Measurements from ENCODE around the gene THOC5. TPM values are rescaled to one million over a fixed set of nuclear protein-coding genes. Genes with fewer than 3 reads are reported as not detected.
"Not testable (repeated sequence)": the region's sequence is repeated elsewhere in the genome, so short reads cannot be mapped to it uniquely, and the experiment has no call there.

THOC5 gene
- total RNA-seq, 1 experiment from 2014 or later: 74.6 TPM

DNA sequence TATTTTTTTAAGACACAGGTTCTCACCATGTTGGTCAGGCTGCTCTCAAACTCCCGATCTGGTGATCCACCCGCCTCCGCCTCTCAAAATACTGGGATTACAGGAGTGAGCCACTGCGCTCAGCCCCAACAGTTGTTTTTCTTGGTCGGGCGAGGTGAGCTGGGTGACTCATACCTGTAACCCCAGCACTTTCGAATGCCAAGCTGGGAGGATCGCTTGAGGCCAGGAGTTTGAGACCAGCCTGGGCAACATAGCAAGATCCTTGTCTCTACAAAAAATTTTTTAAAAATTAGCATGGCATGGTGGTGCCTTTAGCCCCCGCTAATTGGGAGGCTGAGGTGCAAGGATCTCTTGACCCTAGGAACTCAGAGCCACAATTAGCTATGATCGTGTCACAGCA, 42.9 kb upstream of the THOC5 start:
- Mint-ChIP-seq H3K4me3 (ENCODE audit: unreplicated experiment) (no peak overlapping the region), H3K36me3 (ENCODE audit: insufficient read depth, unreplicated experiment) (no peaks in the 10 kb centered on the region), H3K27ac (ENCODE audit: unreplicated experiment) (no peak overlapping the region), H3K9me3 (ENCODE audit: unreplicated experiment) (peaks cover 8% of the 10 kb centered on the region), H3K4me1 (ENCODE audit: low read depth, unreplicated experiment) (no peaks in the 10 kb centered on the region), H3K27me3 (ENCODE audit: insufficient read depth, unreplicated experiment) (no peaks in the 10 kb centered on the region)
- no peaks in the 10 kb centered on the region for H3K4me1 ChIP-seq
- no peaks in the 10 kb centered on the region for H3K27me3 ChIP-seq (replicated peaks; ENCODE audit: control insufficient read depth, insufficient read depth, low read length)
- POLR2A ChIA-PET: no interaction called here
- DNase-seq: no peak
- H3K4me3 ChIP-seq (ENCODE audit: low read depth, low read length): no peak overlapping the region
- intact Hi-C loops (cut with micrococcal nuclease; ENCODE audit: unreplicated experiment): no loop called here
- CTCF ChIA-PET: no interaction called here
- H3K9me3 ChIP-seq: no peaks in the 10 kb centered on the region
- TF ChIP-seq, protein P1, sequence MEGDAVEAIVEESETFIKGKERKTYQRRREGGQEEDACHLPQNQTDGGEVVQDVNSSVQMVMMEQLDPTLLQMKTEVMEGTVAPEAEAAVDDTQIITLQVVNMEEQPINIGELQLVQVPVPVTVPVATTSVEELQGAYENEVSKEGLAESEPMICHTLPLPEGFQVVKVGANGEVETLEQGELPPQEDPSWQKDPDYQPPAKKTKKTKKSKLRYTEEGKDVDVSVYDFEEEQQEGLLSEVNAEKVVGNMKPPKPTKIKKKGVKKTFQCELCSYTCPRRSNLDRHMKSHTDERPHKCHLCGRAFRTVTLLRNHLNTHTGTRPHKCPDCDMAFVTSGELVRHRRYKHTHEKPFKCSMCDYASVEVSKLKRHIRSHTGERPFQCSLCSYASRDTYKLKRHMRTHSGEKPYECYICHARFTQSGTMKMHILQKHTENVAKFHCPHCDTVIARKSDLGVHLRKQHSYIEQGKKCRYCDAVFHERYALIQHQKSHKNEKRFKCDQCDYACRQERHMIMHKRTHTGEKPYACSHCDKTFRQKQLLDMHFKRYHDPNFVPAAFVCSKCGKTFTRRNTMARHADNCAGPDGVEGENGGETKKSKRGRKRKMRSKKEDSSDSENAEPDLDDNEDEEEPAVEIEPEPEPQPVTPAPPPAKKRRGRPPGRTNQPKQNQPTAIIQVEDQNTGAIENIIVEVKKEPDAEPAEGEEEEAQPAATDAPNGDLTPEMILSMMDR (IDR thresholded peaks at IDR 0.05; ENCODE audit: insufficient read depth in 1 of 2, low read depth in 1 of 2, low read length in 1 of 2, severe bottlenecking in 1 of 2, unreplicated experiment in 1 of 2): no peak
- no TSS peak for BruUV-seq (replicated peaks)
- no peaks in the 10 kb centered on the region for H3K36me3 ChIP-seq (ENCODE audit: control insufficient read depth, insufficient read depth, low read length)

GRCh38 chr22:29594447-29594846, 40.9 kb upstream of the THOC5 start:
- H3K27me3 ChIP-seq (replicated peaks; ENCODE audit: control insufficient read depth, insufficient read depth, low read length); H3K27ac Mint-ChIP-seq (ENCODE audit: unreplicated experiment); H3K4me1 Mint-ChIP-seq (ENCODE audit: low read depth, unreplicated experiment); H3K4me3 ChIP-seq (ENCODE audit: low read depth, low read length); BruUV-seq (replicated peaks); H3K9me3 Mint-ChIP-seq (ENCODE audit: unreplicated experiment); intact Hi-C loops (cut with micrococcal nuclease; ENCODE audit: unreplicated experiment); POLR2A ChIA-PET; H3K36me3 Mint-ChIP-seq (ENCODE audit: insufficient read depth, unreplicated experiment); H3K27me3 Mint-ChIP-seq (ENCODE audit: insufficient read depth, unreplicated experiment); CTCF ChIA-PET; H3K4me3 Mint-ChIP-seq (ENCODE audit: unreplicated experiment); H3K4me1 ChIP-seq; H3K36me3 ChIP-seq (ENCODE audit: control insufficient read depth, insufficient read depth, low read length); DNase-seq; H3K9me3 ChIP-seq: not testable (repeated sequence)

DNA sequence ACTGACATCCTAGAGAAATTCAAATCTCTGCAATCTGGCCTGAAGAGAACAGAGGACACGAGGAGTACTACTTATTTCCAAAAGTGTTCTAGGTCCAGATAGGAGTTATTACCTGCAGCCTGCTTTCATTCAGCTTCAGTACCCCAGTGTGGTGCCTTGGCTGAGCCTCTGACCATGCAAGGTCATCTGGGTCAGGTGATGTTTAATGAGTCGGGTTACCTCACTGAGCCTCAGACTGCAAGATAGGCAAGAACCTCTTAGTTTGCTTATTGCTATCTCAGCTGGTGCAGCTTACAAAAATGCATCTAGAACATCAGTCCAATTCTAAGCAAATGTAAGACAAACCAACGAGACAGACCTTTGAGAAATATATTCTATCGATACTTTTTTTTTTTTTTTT, 40.4 kb upstream of the THOC5 start:
- Mint-ChIP-seq H3K27me3 (ENCODE audit: insufficient read depth, unreplicated experiment) (no peaks in the 10 kb centered on the region), H3K27ac (ENCODE audit: unreplicated experiment) (no peak overlapping the region), H3K4me3 (ENCODE audit: unreplicated experiment) (no peak overlapping the region), H3K36me3 (ENCODE audit: insufficient read depth, unreplicated experiment) (no peaks in the 10 kb centered on the region), H3K9me3 (ENCODE audit: unreplicated experiment) (peaks cover 8% of the 10 kb centered on the region), H3K4me1 (ENCODE audit: low read depth, unreplicated experiment) (no peaks in the 10 kb centered on the region)
- no TSS peak for BruUV-seq (replicated peaks)
- intact Hi-C loops (cut with micrococcal nuclease; ENCODE audit: unreplicated experiment): no loop called here
- Histone ChIP-seq H3K36me3 (ENCODE audit: control insufficient read depth, insufficient read depth, low read length) (no peaks in the 10 kb centered on the region), H3K27me3 (replicated peaks; ENCODE audit: control insufficient read depth, insufficient read depth, low read length) (no peaks in the 10 kb centered on the region), H3K9me3 (no peaks in the 10 kb centered on the region), H3K4me3 (ENCODE audit: low read depth, low read length) (no peak overlapping the region), H3K4me1 (no peaks in the 10 kb centered on the region)
- ChIA-PET CTCF (interaction anchor here (0.7 kb wide), 1 partner anchor 437 kb away, joined by 3 read pairs; no protein-coding TSS in a partner anchor), POLR2A (no interaction called here)
- DNase-seq: no peak
- TF ChIP-seq, protein P1 (IDR thresholded peaks at IDR 0.05; ENCODE audit: insufficient read depth in 1 of 2, low read depth in 1 of 2, low read length in 1 of 2, severe bottlenecking in 1 of 2, unreplicated experiment in 1 of 2): no peak
